Measurements from ENCODE around the gene MALT1.

MALT1 gene

DNA sequence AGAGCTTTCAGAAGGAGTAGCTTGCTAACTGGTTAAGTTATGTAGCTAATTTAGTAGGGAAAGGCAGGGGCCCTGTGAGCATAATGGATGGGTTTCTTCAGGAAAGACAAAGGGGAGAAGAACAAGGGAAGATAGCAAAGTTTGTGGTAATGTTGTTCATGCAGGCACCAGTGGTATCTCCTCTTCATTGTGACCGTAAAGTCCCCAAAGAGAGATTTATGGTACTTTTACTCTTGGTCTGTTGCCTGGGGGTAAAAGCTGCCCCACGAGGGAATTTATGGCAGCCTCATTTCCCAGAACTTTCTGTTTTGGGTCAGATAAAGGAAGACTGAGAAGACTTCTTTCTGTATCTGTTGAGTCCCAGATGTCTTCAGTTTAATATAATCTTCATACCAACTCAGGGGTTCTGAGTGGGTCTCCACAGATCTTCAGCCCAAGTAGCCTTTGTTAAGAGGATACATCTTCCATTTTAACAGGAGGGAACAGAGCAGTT, 27.5 kb downstream of the MALT1 start:
- no peak overlapping the region for H3K27ac ChIP-seq
- no peak overlapping the region for H3K4me3 ChIP-seq (ENCODE audit: low read depth in 1 of 2, low read length in 1 of 2)
- TF ChIP-seq, protein P1, sequence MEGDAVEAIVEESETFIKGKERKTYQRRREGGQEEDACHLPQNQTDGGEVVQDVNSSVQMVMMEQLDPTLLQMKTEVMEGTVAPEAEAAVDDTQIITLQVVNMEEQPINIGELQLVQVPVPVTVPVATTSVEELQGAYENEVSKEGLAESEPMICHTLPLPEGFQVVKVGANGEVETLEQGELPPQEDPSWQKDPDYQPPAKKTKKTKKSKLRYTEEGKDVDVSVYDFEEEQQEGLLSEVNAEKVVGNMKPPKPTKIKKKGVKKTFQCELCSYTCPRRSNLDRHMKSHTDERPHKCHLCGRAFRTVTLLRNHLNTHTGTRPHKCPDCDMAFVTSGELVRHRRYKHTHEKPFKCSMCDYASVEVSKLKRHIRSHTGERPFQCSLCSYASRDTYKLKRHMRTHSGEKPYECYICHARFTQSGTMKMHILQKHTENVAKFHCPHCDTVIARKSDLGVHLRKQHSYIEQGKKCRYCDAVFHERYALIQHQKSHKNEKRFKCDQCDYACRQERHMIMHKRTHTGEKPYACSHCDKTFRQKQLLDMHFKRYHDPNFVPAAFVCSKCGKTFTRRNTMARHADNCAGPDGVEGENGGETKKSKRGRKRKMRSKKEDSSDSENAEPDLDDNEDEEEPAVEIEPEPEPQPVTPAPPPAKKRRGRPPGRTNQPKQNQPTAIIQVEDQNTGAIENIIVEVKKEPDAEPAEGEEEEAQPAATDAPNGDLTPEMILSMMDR (IDR thresholded peaks at IDR 0.05): no peak
- no peaks in the 10 kb centered on the region for H3K9me3 ChIP-seq
- no peaks in the 10 kb centered on the region for H3K4me1 ChIP-seq (ENCODE audit: control insufficient read depth in 1 of 2, insufficient read depth in 1 of 2, low read depth in 1 of 2, low read length in 1 of 2)
- no peaks in the 10 kb centered on the region for H3K27me3 ChIP-seq
- H3K36me3 ChIP-seq: peaks cover 10% of the 10 kb centered on the region

DNA sequence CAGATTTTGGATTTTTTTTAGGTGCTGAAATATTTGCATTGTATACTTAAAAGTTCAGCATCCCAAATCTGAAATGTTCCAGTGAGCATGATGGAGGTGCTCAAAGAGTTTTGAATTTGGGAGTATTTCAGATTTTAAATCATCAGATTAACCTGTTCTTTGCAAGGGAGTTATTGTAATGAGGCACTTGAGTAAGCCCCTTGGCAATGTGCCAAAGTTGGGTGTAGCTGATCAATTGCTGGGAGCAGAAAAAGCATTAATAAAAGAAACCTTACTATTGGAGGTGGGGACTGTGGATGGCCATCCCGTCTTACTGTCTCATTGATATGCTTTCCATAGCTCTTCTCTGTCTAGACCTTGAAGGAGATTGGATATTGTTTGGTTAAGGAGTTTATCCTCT, 28.3 kb downstream of the MALT1 start:
- Histone ChIP-seq H3K4me3 (ENCODE audit: low read depth in 1 of 2, low read length in 1 of 2) (no peak overlapping the region), H3K9me3 (no peaks in the 10 kb centered on the region), H3K27me3 (no peaks in the 10 kb centered on the region), H3K36me3 (peaks cover 10% of the 10 kb centered on the region), H3K4me1 (ENCODE audit: control insufficient read depth in 1 of 2, insufficient read depth in 1 of 2, low read depth in 1 of 2, low read length in 1 of 2) (no peaks in the 10 kb centered on the region), H3K27ac (no peak overlapping the region)
- TF ChIP-seq, protein P1 (IDR thresholded peaks at IDR 0.05): no peak

DNA sequence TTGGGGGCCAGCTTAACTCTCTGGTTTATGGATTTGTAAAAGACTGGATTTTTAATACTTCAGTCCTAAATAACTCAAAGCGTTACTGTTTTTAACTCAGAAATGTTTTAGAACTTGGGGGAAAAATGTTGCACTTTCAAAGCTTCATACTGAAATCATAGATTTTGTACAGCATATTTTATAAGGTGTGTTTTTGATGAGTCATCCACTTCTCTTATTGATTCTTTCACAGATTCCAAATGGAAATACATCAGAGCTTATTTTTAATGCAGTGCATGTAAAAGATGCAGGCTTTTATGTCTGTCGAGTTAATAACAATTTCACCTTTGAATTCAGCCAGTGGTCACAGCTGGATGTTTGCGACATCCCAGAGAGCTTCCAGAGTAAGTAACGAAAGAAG, 28.9 kb downstream of the MALT1 start:
- Histone ChIP-seq H3K36me3 (peaks cover 10% of the 10 kb centered on the region), H3K4me3 (ENCODE audit: low read depth in 1 of 2, low read length in 1 of 2) (no peak overlapping the region), H3K27me3 (no peaks in the 10 kb centered on the region), H3K9me3 (no peaks in the 10 kb centered on the region), H3K27ac (no peak overlapping the region), H3K4me1 (ENCODE audit: control insufficient read depth in 1 of 2, insufficient read depth in 1 of 2, low read depth in 1 of 2, low read length in 1 of 2) (no peaks in the 10 kb centered on the region)
- TF ChIP-seq, protein P1 (IDR thresholded peaks at IDR 0.05): no peak

DNA sequence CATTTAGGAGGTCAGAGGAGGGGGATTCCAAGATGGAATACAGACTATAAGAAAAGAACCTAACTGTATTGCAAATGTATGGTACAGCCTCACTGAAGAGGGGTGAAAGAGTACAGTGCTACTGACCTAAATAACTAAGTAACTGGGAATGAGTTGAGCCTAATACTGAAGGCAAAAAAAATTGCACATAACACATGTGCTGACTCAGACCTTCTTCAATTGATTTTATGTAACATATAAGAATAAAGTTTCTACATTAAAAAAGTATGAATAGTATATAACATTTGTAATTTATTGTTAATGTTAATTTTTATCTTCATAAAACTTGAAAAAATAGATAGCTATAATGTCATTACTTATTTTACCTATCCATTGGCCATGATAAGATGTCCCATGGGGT, 41.7 kb downstream of the MALT1 start:
- Histone ChIP-seq H3K4me3 (ENCODE audit: low read depth in 1 of 2, low read length in 1 of 2) (no peak overlapping the region), H3K36me3 (peaks cover 10% of the 10 kb centered on the region), H3K4me1 (ENCODE audit: control insufficient read depth in 1 of 2, insufficient read depth in 1 of 2, low read depth in 1 of 2, low read length in 1 of 2) (peaks cover 0 to 4% of the 10 kb centered on the region in 2 experiments), H3K27me3 (no peaks in the 10 kb centered on the region), H3K9me3 (no peaks in the 10 kb centered on the region), H3K27ac (no peak overlapping the region)
- TF ChIP-seq, protein P1 (IDR thresholded peaks at IDR 0.05): no peak

DNA sequence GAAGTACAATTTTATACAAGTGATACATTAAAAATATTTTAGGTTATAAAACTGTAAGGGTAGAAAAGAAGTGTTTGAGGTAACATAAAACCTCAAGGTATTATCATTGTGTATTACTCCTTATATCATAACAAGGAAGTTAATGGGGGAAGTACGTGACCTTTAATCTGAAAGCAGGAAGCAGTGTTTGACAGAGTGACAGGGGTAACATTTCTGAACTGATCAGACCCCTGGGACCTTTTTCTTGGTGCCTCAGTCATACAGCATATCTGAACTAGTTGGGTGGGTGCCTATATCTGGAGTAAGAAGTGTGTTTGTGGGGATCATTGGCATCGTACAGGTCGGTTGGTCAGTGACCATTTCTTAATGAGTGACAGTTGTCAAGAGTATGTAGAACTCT, 43.0 kb downstream of the MALT1 start:
- TF ChIP-seq, protein P1 (IDR thresholded peaks at IDR 0.05): no peak
- peaks cover 0 to 4% of the 10 kb centered on the region in 2 experiments for H3K4me1 ChIP-seq (ENCODE audit: control insufficient read depth in 1 of 2, insufficient read depth in 1 of 2, low read depth in 1 of 2, low read length in 1 of 2)
- H3K36me3 ChIP-seq: peaks cover 7% of the 10 kb centered on the region
- H3K9me3 ChIP-seq: no peaks in the 10 kb centered on the region
- H3K27me3 ChIP-seq: no peaks in the 10 kb centered on the region
- H3K27ac ChIP-seq: no peak overlapping the region
- H3K4me3 ChIP-seq (ENCODE audit: low read depth in 1 of 2, low read length in 1 of 2): no peak overlapping the region

DNA sequence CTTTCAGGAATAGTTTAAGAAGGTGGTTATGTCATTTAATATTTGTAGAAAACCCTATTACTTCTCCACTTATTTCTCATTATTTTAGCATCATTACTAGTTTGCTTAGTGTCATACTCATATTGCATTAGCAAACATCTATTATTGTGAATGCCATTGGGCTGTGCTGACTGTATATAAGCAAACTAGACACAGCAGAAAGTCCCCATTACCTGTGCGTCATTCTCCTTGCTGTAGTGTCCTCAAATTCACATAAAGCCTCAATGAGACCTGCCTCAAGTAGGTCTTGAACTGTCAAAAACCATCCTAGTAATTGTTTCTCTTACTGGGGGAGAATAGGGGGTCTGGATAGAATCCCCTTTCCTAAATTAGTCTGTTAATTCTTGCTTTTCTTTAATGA, 43.6 kb downstream of the MALT1 start:
- Histone ChIP-seq H3K27me3 (no peaks in the 10 kb centered on the region), H3K9me3 (no peaks in the 10 kb centered on the region), H3K4me3 (ENCODE audit: low read depth in 1 of 2, low read length in 1 of 2) (no peak overlapping the region), H3K4me1 (ENCODE audit: control insufficient read depth in 1 of 2, insufficient read depth in 1 of 2, low read depth in 1 of 2, low read length in 1 of 2) (peaks cover 0 to 4% of the 10 kb centered on the region in 2 experiments), H3K36me3 (peaks cover 3% of the 10 kb centered on the region), H3K27ac (no peak overlapping the region)
- TF ChIP-seq, protein P1 (IDR thresholded peaks at IDR 0.05): no peak
